Measurements from ENCODE around the gene TMOD2.

GRCh38 chr15:51833772-51834171 lies 82.4 kb downstream of the TMOD2 start:
- no peak for TF ChIP-seq EZH2 (IDR thresholded peaks at IDR 0.05; ENCODE audit: insufficient read depth, poor library complexity, severe bottlenecking)
- no peak for TF ChIP-seq EZH2phosphoT487 (IDR thresholded peaks at IDR 0.05; ENCODE audit: insufficient read depth, low read depth)
